IMR-90 (cell line): ENCODE data around the gene TBC1D9B. TPM values are rescaled to one million over a fixed set of nuclear protein-coding genes. Genes with fewer than 3 reads are reported as not detected.

Source experiments
- ATAC-seq: fragments of 200-7000 bp; cut with Tn5 transposase; 2 replicates; pipeline ENCODE4 v1.9.1; 2020; ENCODE audit warnings: low read depth, mild to moderate bottlenecking, moderate library complexity
- BruUV-seq: library from RNA; stranded (reverse); fragments of 400-500 nt; replicated peaks from 2 replicates; lab custom pipeline; 2021; lab: Mats Ljungman, UMichigan
- CTCF ChIA-PET: fragments of 300-600 bp; formaldehyde crosslinking; extraction: SDS; loops from one replicate; lab custom pipeline; 2021; ENCODE audit warnings: antibody characterized with exemption; lab: Yijun Ruan, JAX
- POLR2A ChIA-PET: fragments of 300-600 bp; sonication (Branson Sonifier 250); formaldehyde crosslinking; loops from one replicate; lab custom pipeline; 2022; ENCODE audit warnings: antibody characterized with exemption; ENCODE audit not compliant: unreplicated experiment; lab: Charles Lee
- DNase-seq: peaks from one replicate; pipeline ENCODE4 v3.0.0; 2013
- H2AFZ ChIP-seq: replicated peaks from 2 replicates; pipeline ENCODE3; 2013; ENCODE audit warnings: low read length, mild to moderate bottlenecking; ENCODE audit not compliant: poor library complexity
- H2AK5ac ChIP-seq: 2 replicates; pipeline ENCODE4 v1.6.1; 2013; ENCODE audit warnings: low read depth, low read length, inconsistent platforms
- H2AK9ac ChIP-seq: replicated peaks from 2 replicates; pipeline ENCODE3; 2013; ENCODE audit warnings: mild to moderate bottlenecking, low read depth, low read length, moderate library complexity; ENCODE audit not compliant: poor library complexity
- H2BK120ac ChIP-seq: 2 replicates; pipeline ENCODE4 v1.6.1; 2013; ENCODE audit warnings: low read depth, low read length, inconsistent platforms
- H2BK15ac ChIP-seq: 3 replicates; pipeline ENCODE4 v1.6.1; 2013; ENCODE audit warnings: low read depth, low read length, inconsistent platforms
- H2BK20ac ChIP-seq: 2 replicates; pipeline ENCODE4 v1.6.1; 2013; ENCODE audit warnings: low read depth, mild to moderate bottlenecking, inconsistent platforms, low read length, moderate library complexity
- H2BK5ac ChIP-seq: 2 replicates; pipeline ENCODE4 v1.6.1; 2013; ENCODE audit warnings: mild to moderate bottlenecking, low read depth, low read length, inconsistent platforms; ENCODE audit not compliant: poor library complexity, severe bottlenecking
- H3K14ac ChIP-seq: replicated peaks from 2 replicates; pipeline ENCODE4 v1.6.1; 2013; ENCODE audit warnings: low read depth, low read length, inconsistent platforms
- H3K18ac ChIP-seq: 2 replicates; pipeline ENCODE4 v1.6.1; 2013; ENCODE audit warnings: low read depth, low read length, control low read depth
- H3K23ac ChIP-seq: 2 replicates; pipeline ENCODE4 v1.6.1; 2013; ENCODE audit warnings: low read depth, low read length, inconsistent platforms
- H3K27ac ChIP-seq: 2 replicates; pipeline ENCODE4 v1.5.1; 2013; ENCODE audit warnings: mild to moderate bottlenecking, control low read depth, low read length; ENCODE audit not compliant: insufficient read depth
- H3K27me3 ChIP-seq: 2 replicates; pipeline ENCODE4 v1.6.1; 2013; ENCODE audit warnings: low read length; ENCODE audit not compliant: control insufficient read depth, insufficient read depth
- H3K36me3 ChIP-seq: 2 replicates; pipeline ENCODE4 v1.6.1; 2013; ENCODE audit warnings: low read length, mixed read lengths; ENCODE audit not compliant: control insufficient read depth, insufficient read depth
- H3K4ac ChIP-seq: 2 replicates; pipeline ENCODE4 v1.6.1; 2013; ENCODE audit warnings: low read depth, low read length, inconsistent platforms
- H3K4me1 ChIP-seq: 2 replicates; pipeline ENCODE4 v1.6.1; 2013; ENCODE audit warnings: low read length, mixed read lengths; ENCODE audit not compliant: control insufficient read depth, insufficient read depth
- H3K4me2 ChIP-seq: 2 replicates; pipeline ENCODE4 v1.6.1; 2013; ENCODE audit warnings: low read depth, mild to moderate bottlenecking, control low read depth, low read length, moderate library complexity
- H3K4me3 ChIP-seq: 2 replicates; pipeline ENCODE4 v1.5.1; 2013; ENCODE audit warnings: low read depth, mild to moderate bottlenecking, control low read depth, low read length, moderate library complexity; ENCODE audit not compliant: insufficient read depth
- H3K56ac ChIP-seq: 2 replicates; pipeline ENCODE4 v1.6.1; 2013; ENCODE audit warnings: low read length, inconsistent platforms; ENCODE audit not compliant: insufficient read depth; ENCODE audit errors: extremely low read depth
- H3K79me1 ChIP-seq, 2 experiments: 2 replicates each; pipeline ENCODE4 v1.6.1; 2013; ENCODE audit warnings: low read length in 2 of 2, inconsistent platforms in 1 of 2, low read depth in 1 of 2
- H3K9ac ChIP-seq: 2 replicates; pipeline ENCODE4 v1.6.1; 2013; ENCODE audit warnings: low read depth, low read length, control low read depth
- H3K9me1 ChIP-seq: 2 replicates; pipeline ENCODE4 v1.6.1; 2013; ENCODE audit warnings: low read length, inconsistent platforms; ENCODE audit not compliant: insufficient read depth
- H3K9me3 ChIP-seq: 2 replicates; pipeline ENCODE4 v1.6.1; 2013; ENCODE audit warnings: low read length; ENCODE audit not compliant: control insufficient read depth, insufficient read depth
- H4K20me1 ChIP-seq: 2 replicates; pipeline ENCODE4 v1.6.1; 2013; ENCODE audit warnings: low read length, inconsistent platforms; ENCODE audit not compliant: insufficient read depth
- H4K5ac ChIP-seq: 2 replicates; pipeline ENCODE4 v1.6.1; 2013; ENCODE audit warnings: mild to moderate bottlenecking, low read depth, low read length, control low read depth
- H4K8ac ChIP-seq, 2 experiments: 2 replicates each; pipeline ENCODE4 v1.6.1; 2013; ENCODE audit warnings: low read depth in 2 of 2, low read length in 2 of 2, control low read depth in 1 of 2, inconsistent platforms in 1 of 2
- H4K91ac ChIP-seq: 2 replicates; pipeline ENCODE4 v1.6.1; 2013; ENCODE audit warnings: low read depth, low read length, inconsistent platforms; ENCODE audit not compliant: insufficient read depth
- FOS ChIP-seq: fragments of 150-350 bp; IDR thresholded peaks from 2 replicates; pipeline ENCODE4 v1.6.1; 2016; ENCODE audit warnings: low read depth, low read length
- MAZ ChIP-seq: IDR thresholded peaks from 2 replicates; pipeline ENCODE4 v1.6.1; 2012; ENCODE audit warnings: low read depth, mild to moderate bottlenecking, low read length, improper control_type of control experiment, moderate library complexity, borderline replicate concordance
- MXI1 ChIP-seq: IDR thresholded peaks from 2 replicates; pipeline ENCODE4 v1.6.1; 2012; ENCODE audit warnings: low read depth, mild to moderate bottlenecking, low read length, moderate library complexity, borderline replicate concordance
- POLR2A ChIP-seq: IDR thresholded peaks from 2 replicates; pipeline ENCODE4 v1.6.1; 2012; ENCODE audit warnings: mild to moderate bottlenecking, low read depth, low read length
- WGBS, 2 experiments: methylation state at CpG; one replicate each; pipeline versions ENCODE4 v1.1.5 to v1.1.7; 2013; ENCODE audit warnings: missing lambda C conversion rate in 2 of 2; ENCODE audit not compliant: insufficient read length in 1 of 2; ENCODE audit errors: extremely low coverage in 2 of 2; 5-methylcytosine and 5-hydroxymethylcytosine counted together
- dilution Hi-C: fragments of 300-500 bp; cut with HindIII; formaldehyde crosslinking; loops from one replicate; pipeline ENCODE4 v1.14.3; 2018; ENCODE audit warnings: low sequenced_read_pairs; ENCODE audit not compliant: unreplicated experiment
- in situ Hi-C: fragments of 300-500 bp; cut with MboI; formaldehyde crosslinking; loops from 3 replicates; pipeline ENCODE4 v1.14.3; 2019; ENCODE audit warnings: low sequenced_read_pairs, inconsistent platforms, mixed read lengths
- intact Hi-C: fragments of 100-400 bp; cut with micrococcal nuclease; formaldehyde crosslinking; loops from 2 replicates; pipeline ENCODE4 v1.10.0; 2022
- polyA plus RNA-seq, 3 experiments: library from polyadenylated mRNA; depleted of rRNA; stranded (reverse); fragments of >200 nt; gene quantifications; 2 replicates each; pipeline ENCODE4 v1.2.3, GENCODE V29; 2012; ENCODE audit warnings: low replicate concordance in 1 of 3
- total RNA-seq: library from RNA; depleted of rRNA; stranded (reverse); fragments of >200 nt; gene quantifications from 2 replicates; pipeline ENCODE4 v1.2.3, GENCODE V29; 2012
- TF ChIP-seq, protein P1 (sequence below): fragments of 150-350 bp; IDR thresholded peaks from 2 replicates; pipeline ENCODE4 v1.6.1; 2017; ENCODE audit warnings: mild to moderate bottlenecking, antibody characterized with exemption, low read length, low read depth

The TBC1D9B gene
- total and polyA plus RNA-seq, 2 of the 4 experiments (the other 2 are of a cell fraction): 58.6 to 78.1 TPM

DNA sequence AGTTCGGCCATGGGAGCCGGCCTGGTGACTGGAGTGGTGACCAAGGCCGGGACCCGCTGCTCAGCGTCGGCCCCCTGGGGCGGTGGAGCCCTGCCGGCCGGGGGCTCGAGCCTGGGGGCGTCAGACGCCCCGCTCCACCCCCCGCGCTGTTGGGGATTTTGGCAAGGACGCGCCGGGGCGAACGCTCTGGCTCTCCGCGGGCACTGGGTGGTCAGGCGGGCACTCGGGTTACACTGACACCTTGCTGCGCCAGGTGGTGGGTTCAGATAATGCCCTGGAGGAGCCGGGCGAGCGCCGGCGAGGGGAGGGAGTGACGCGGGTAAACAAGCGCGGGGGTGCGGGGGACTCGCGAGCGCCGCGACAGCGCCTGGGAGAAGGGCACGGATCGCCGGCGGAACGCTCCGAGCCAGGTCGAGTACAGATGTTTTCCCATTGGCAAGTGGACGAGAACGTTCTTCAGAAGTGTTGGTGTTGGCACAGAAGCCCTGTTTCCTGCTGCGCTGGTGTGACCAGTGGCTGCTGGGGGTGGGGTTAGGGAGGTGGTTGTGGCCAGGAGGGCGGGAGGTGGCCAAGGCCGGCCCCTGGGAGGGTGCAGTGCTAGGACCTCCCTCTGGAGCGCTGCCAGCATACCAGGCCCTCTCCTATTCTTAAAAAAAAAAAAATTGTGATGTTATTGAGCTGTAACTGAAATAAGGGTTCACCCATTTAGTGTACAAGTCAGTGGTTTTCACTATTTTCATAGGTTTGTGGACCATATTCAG is 86.2 kb downstream of the TBC1D9B start:
- dilution Hi-C loops: no loop called here
- Histone ChIP-seq H3K79me1 (peaks cover 19 to 67% of the 10 kb centered on the region in 2 experiments), H2BK20ac (no peak overlapping the region), H3K56ac (no peak overlapping the region), H3K36me3 (peaks cover 41% of the 10 kb centered on the region), H3K9me3 (no peaks in the 10 kb centered on the region), H3K4me1 (peaks cover 39% of the 10 kb centered on the region), H2AK5ac (0 out of 2 replicates have a peak overlapping the region, but pooled peaks have one; percentile 63), H3K9ac (peak overlapping the region; percentile 79), H3K27me3 (no peaks in the 10 kb centered on the region), H4K20me1 (peaks cover 58% of the 10 kb centered on the region), H4K5ac (no peak overlapping the region), H3K4ac (peak overlapping the region; percentile 54), H2BK15ac (no peak overlapping the region), H2AFZ (peak overlapping the region; percentile 89), H4K8ac (no peak overlapping the region), H3K9me1 (peaks cover 36% of the 10 kb centered on the region), H4K91ac (no peak overlapping the region; the same call in 1 of the 2 replicates), H3K23ac (peak overlapping the region; percentile 81), H3K27ac (peak overlapping the region; percentile 90), H3K4me2 (peak overlapping the region; percentile 95), H2BK5ac (peak overlapping the region; percentile 87), H3K14ac (peak overlapping the region; percentile 67; the same call in 1 of the 2 replicates), H3K4me3 (peak overlapping the region; percentile 87), H3K18ac (peak overlapping the region; percentile 4; the same call in 1 of the 2 replicates), H2AK9ac (peak overlapping the region; percentile 99), H2BK120ac (no peak overlapping the region)
- intact Hi-C loops: loop anchor here (5.0 kb wide), 1 partner anchor 199 kb away; the partner anchor contains the start of gene HNRNPH1
- ChIA-PET CTCF (no interaction called here), POLR2A (no interaction called here)
- DNase-seq (peak; percentile 90), ATAC-seq (peak; percentile 62)
- TF ChIP-seq FOS: no peak
- peak; percentile 65 for TF ChIP-seq MXI1
- TF ChIP-seq, protein P1, sequence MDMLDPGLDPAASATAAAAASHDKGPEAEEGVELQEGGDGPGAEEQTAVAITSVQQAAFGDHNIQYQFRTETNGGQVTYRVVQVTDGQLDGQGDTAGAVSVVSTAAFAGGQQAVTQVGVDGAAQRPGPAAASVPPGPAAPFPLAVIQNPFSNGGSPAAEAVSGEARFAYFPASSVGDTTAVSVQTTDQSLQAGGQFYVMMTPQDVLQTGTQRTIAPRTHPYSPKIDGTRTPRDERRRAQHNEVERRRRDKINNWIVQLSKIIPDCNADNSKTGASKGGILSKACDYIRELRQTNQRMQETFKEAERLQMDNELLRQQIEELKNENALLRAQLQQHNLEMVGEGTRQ: no peak
- TF ChIP-seq MAZ: peak; percentile 40; the same call in 1 of the 2 replicates
- peak; percentile 56 for TF ChIP-seq POLR2A
- in situ Hi-C loops: no loop called here
- WGBS, 2 experiments: 0% methylated on average over 30 of the region's 54 CpGs; no CpG with 5 or more reads in 1 of the 2 experiments
- BruUV-seq: no TSS peak
